ENCODE results near the gene PHLPP1. TPM values are rescaled to one million over a fixed set of nuclear protein-coding genes. Genes with fewer than 3 reads are reported as not detected.

PHLPP1 gene
- total and polyA plus RNA-seq, 2 of the 4 experiments (the other 2 are of a cell fraction), result 3.3 to 3.6 TPM

DNA sequence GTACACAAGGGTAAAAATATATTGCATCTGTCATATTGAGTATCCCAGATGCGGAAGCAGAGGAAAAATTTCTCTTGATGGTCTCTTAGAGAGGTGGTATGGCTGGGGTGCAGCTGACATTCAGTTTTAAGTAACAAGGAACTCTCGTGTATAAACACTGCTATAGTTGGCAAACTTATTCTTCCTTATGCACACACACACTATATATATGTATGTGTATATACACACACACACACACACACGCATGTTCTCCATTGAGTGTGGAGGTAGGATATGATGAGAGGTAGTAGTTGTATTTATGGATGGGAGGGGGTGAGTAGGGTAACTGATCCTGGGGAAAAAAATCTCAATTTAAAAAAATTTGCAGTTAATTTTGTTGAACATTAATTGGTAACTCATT lies 10.6 kb downstream of the PHLPP1 start:
- intact Hi-C loops (cut with micrococcal nuclease), result no loop called here
- CTCF ChIA-PET, result interaction anchor here (1.2 kb wide), 1 partner anchor 155 kb away, joined by 3 read pairs; no protein-coding TSS in a partner anchor
- no peak overlapping the region for H3K27ac ChIP-seq (ENCODE audit: insufficient read depth, low read length)
- no peak overlapping the region for H2AFZ ChIP-seq (replicated peaks; ENCODE audit: low read length, poor library complexity)
- H3K18ac ChIP-seq (ENCODE audit: low read depth, low read length), result no peak overlapping the region
- no peak overlapping the region for H3K56ac ChIP-seq (ENCODE audit: extremely low read depth, insufficient read depth, low read length)
- no peak overlapping the region for H3K9ac ChIP-seq (ENCODE audit: low read depth, low read length)
- no peak overlapping the region for H4K91ac ChIP-seq (ENCODE audit: insufficient read depth, low read depth, low read length)
- BruUV-seq (replicated peaks), result no TSS peak
- H2AK5ac ChIP-seq (ENCODE audit: low read depth, low read length), result no peak overlapping the region
- peaks cover 15 to 17% of the 10 kb centered on the region in 2 experiments for H3K79me1 ChIP-seq (ENCODE audit: low read depth in 1 of 2, low read length in 2 of 2)
- no peak overlapping the region for H2BK20ac ChIP-seq (ENCODE audit: low read depth, low read length)
- in situ Hi-C loops (cut with MboI; ENCODE audit: low sequenced_read_pairs), result no loop called here
- H3K23ac ChIP-seq (ENCODE audit: low read depth, low read length), result no peak overlapping the region
- no peak overlapping the region for H2BK120ac ChIP-seq (ENCODE audit: low read depth, low read length)
- H3K9me1 ChIP-seq (ENCODE audit: insufficient read depth, low read length), result no peaks in the 10 kb centered on the region
- ATAC-seq (ENCODE audit: low read depth) (no peak), DNase-seq (no peak)
- H3K4me3 ChIP-seq (ENCODE audit: insufficient read depth, low read depth, low read length), result no peak overlapping the region
- H3K9me3 ChIP-seq (ENCODE audit: control insufficient read depth, insufficient read depth, low read length), result no peaks in the 10 kb centered on the region
- H2BK5ac ChIP-seq (ENCODE audit: low read depth, low read length, poor library complexity, severe bottlenecking), result no peak overlapping the region
- no peak overlapping the region for H2AK9ac ChIP-seq (replicated peaks; ENCODE audit: low read depth, low read length, poor library complexity)
- H3K14ac ChIP-seq (replicated peaks; ENCODE audit: low read depth, low read length), result no peak overlapping the region
- H2BK15ac ChIP-seq (ENCODE audit: low read depth, low read length), result no peak overlapping the region
- no peak overlapping the region for H3K4me2 ChIP-seq (ENCODE audit: low read depth, low read length)
- WGBS, 2 experiments (ENCODE audit: extremely low coverage in 2 of 2, insufficient read length in 1 of 2), result no CpG with 5 or more reads among the region's 3 CpGs
- H3K36me3 ChIP-seq (ENCODE audit: control insufficient read depth, insufficient read depth, low read length), result no peaks in the 10 kb centered on the region
- no peak overlapping the region for H3K4ac ChIP-seq (ENCODE audit: low read depth, low read length)
- H3K4me1 ChIP-seq (ENCODE audit: control insufficient read depth, insufficient read depth, low read length), result peaks cover 2% of the 10 kb centered on the region; the same call in 1 of the 2 replicates
- POLR2A ChIA-PET (ENCODE audit: unreplicated experiment), result no interaction called here
- no peak overlapping the region for H4K8ac ChIP-seq (ENCODE audit: low read depth in 2 of 2, low read length in 2 of 2)
- dilution Hi-C loops (cut with HindIII; ENCODE audit: low sequenced_read_pairs, unreplicated experiment), result no loop called here
- H4K20me1 ChIP-seq (ENCODE audit: insufficient read depth, low read length), result no peaks in the 10 kb centered on the region
- TF ChIP-seq MAFK (IDR thresholded peaks at IDR 0.05; ENCODE audit: low read depth, low read length), result no peak
- TF ChIP-seq POLR2A (IDR thresholded peaks at IDR 0.05; ENCODE audit: low read depth, low read length), result no peak
- no peak for TF ChIP-seq RAD21 (IDR thresholded peaks at IDR 0.05; ENCODE audit: low read length)
- no peak for TF ChIP-seq RCOR1 (IDR thresholded peaks at IDR 0.05; ENCODE audit: insufficient replicate concordance, low read length)
- TF ChIP-seq, protein P1, sequence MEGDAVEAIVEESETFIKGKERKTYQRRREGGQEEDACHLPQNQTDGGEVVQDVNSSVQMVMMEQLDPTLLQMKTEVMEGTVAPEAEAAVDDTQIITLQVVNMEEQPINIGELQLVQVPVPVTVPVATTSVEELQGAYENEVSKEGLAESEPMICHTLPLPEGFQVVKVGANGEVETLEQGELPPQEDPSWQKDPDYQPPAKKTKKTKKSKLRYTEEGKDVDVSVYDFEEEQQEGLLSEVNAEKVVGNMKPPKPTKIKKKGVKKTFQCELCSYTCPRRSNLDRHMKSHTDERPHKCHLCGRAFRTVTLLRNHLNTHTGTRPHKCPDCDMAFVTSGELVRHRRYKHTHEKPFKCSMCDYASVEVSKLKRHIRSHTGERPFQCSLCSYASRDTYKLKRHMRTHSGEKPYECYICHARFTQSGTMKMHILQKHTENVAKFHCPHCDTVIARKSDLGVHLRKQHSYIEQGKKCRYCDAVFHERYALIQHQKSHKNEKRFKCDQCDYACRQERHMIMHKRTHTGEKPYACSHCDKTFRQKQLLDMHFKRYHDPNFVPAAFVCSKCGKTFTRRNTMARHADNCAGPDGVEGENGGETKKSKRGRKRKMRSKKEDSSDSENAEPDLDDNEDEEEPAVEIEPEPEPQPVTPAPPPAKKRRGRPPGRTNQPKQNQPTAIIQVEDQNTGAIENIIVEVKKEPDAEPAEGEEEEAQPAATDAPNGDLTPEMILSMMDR (conservative IDR thresholded peaks at IDR 0.05; ENCODE audit: low read depth, low read length), result no peak
- H3K27me3 ChIP-seq (ENCODE audit: control insufficient read depth, insufficient read depth, low read length), result no peaks in the 10 kb centered on the region
- no peak overlapping the region for H4K5ac ChIP-seq (ENCODE audit: low read depth, low read length)

Measured in IMR-90 (cell line).